Inflammatory macrophage (primary cell): ENCODE measurements around the gene COL4A2.
A peak's percentile ranks its signal among the peaks of the same experiment; 100 is the strongest.

Experiments
- DNase-seq, 2 donors: peaks; one replicate each; pipeline ENCODE4 v3.0.0-alpha.2; 2020 to 2022

The COL4A2 gene

DNA sequence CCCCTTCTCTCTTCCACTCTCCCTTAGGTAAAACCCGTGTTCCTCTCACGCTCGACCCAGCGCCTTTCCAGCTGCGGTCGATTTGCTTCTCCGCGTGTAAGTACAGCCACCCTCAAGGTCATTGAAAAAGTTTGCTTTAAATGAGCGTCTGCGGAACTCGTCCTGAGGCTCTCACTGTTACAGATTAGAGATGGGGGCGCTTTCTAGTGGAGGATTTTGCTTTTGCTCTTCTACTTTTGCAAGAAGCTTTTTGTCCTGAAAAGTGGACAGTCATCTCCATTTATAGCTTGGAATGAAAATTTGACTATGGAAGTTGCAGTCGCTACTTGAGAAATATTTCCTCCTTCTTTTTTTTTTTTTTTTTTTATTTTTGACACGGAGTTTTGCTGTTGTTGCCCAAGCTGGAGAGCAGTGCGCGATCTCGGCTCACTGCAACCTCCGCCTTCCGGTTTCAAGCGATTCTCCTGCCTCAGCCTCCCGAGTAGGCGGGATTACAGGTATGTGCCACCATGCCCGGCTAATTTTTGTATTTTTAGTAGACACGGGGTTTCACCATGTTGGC, 255.0 kb downstream of the COL4A2 start:
- DNase-seq = peak; percentile 56 to 68
